Measurements from ENCODE around the gene SPTBN1. TPM values are rescaled to one million over a fixed set of nuclear protein-coding genes. Genes with fewer than 3 reads are reported as not detected.

The SPTBN1 gene
- total and polyA plus RNA-seq, 2 experiments from 2014 or later = 122 to 341 TPM

DNA sequence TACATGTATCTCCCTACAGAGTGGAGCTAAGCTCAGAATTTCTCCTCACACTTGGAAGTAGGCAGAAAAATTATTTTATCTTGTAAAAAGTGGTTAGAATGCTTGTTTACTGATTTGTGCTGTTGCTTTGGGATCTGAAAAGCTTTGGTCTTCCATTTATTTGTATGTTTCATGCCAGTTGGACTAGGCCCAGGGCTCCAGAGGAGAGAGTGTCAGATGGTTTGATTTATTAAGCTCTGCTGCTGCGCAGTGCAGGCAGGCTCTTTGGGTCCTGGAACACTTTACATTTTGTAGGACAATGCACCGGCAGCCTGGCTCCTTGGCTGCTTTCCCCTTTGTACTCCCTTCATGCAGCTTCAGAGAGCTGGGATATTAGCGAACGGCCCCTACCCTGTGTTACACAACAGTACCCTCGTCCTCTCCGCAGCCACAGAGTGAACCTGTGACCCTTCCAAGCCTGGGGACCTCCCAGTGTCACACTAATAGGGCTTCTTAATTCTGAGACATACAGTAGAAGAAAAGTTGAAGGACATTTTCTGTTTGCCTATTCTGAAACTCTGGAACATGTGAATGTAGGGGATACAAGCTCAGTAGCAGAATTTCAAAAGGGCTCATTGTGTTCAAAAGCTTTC is 210.6 kb downstream of the SPTBN1 start:
- Histone ChIP-seq H3K4me1 (ENCODE audit: insufficient read depth) (peaks cover 49% of the 10 kb centered on the region), H3K27ac (peak overlapping the region; percentile 75), H2AFZ (no peak overlapping the region), H3K4me3 (no peak overlapping the region), H3K4me2 (peak overlapping the region; percentile 34), H3K79me2 (peaks cover 9% of the 10 kb centered on the region), H3K27me3 (no peaks in the 10 kb centered on the region), H4K20me1 (ENCODE audit: insufficient read depth, poor library complexity, severe bottlenecking) (no peaks in the 10 kb centered on the region), H3K9me2 (replicated peaks; ENCODE audit: insufficient read depth) (no peaks in the 10 kb centered on the region), H3K9me3 (ENCODE audit: low read depth) (no peaks in the 10 kb centered on the region), H3K36me3 (replicated peaks; ENCODE audit: insufficient read depth, low read depth) (no peaks in the 10 kb centered on the region)
- TF ChIP-seq EZH2 (IDR thresholded peaks at IDR 0.05; ENCODE audit: borderline replicate concordance) (no peak), EZH2phosphoT487 (IDR thresholded peaks at IDR 0.05; ENCODE audit: low read depth, severe bottlenecking, unreplicated experiment) (no peak), CTCF (IDR thresholded peaks at IDR 0.05; ENCODE audit: poor library complexity) (no peak)
- 57% methylated on average over 6 of the region's 6 CpGs for WGBS (ENCODE audit: low lambda C conversion rate, missing lambda C conversion rate)
- DNase-seq (ENCODE audit: low spot score) = peak; percentile 63

DNA sequence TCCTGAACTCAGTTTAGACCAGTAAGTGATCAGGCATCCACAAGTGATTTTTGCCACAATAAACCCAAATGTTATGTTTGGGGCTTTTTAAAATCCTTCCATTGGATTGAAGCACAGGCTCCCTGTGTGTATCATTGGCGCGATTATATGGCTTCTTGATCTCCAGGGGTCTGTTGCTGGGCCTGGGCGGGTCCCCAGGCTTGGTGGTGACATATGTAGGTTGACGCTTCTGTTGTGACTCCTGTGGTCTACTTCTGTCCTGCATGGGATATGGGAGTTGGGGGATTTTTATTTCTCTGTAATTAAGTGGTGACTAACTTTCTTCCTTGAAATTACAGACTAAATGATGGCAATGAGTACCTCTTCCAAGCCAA is 211.1 kb downstream of the SPTBN1 start:
- H3K27ac ChIP-seq = peak overlapping the region; percentile 75
- no peak overlapping the region for H2AFZ ChIP-seq
- H3K4me3 ChIP-seq = no peak overlapping the region
- peak overlapping the region; percentile 15 for H3K4me2 ChIP-seq
- no peaks in the 10 kb centered on the region for H4K20me1 ChIP-seq (ENCODE audit: insufficient read depth, poor library complexity, severe bottlenecking)
- peaks cover 54% of the 10 kb centered on the region for H3K4me1 ChIP-seq (ENCODE audit: insufficient read depth)
- H3K79me2 ChIP-seq = peaks cover 9% of the 10 kb centered on the region
- no peaks in the 10 kb centered on the region for H3K27me3 ChIP-seq
- WGBS (ENCODE audit: low lambda C conversion rate, missing lambda C conversion rate) = 98% methylated on average over 4 of the region's 4 CpGs
- H3K9me2 ChIP-seq (replicated peaks; ENCODE audit: insufficient read depth) = no peaks in the 10 kb centered on the region
- H3K36me3 ChIP-seq (replicated peaks; ENCODE audit: insufficient read depth, low read depth) = no peaks in the 10 kb centered on the region
- DNase-seq (ENCODE audit: low spot score) = no peak
- no peaks in the 10 kb centered on the region for H3K9me3 ChIP-seq (ENCODE audit: low read depth)
- TF ChIP-seq EZH2 (IDR thresholded peaks at IDR 0.05; ENCODE audit: borderline replicate concordance) (no peak), CTCF (IDR thresholded peaks at IDR 0.05; ENCODE audit: poor library complexity) (no peak), EZH2phosphoT487 (IDR thresholded peaks at IDR 0.05; ENCODE audit: low read depth, severe bottlenecking, unreplicated experiment) (no peak)

DNA sequence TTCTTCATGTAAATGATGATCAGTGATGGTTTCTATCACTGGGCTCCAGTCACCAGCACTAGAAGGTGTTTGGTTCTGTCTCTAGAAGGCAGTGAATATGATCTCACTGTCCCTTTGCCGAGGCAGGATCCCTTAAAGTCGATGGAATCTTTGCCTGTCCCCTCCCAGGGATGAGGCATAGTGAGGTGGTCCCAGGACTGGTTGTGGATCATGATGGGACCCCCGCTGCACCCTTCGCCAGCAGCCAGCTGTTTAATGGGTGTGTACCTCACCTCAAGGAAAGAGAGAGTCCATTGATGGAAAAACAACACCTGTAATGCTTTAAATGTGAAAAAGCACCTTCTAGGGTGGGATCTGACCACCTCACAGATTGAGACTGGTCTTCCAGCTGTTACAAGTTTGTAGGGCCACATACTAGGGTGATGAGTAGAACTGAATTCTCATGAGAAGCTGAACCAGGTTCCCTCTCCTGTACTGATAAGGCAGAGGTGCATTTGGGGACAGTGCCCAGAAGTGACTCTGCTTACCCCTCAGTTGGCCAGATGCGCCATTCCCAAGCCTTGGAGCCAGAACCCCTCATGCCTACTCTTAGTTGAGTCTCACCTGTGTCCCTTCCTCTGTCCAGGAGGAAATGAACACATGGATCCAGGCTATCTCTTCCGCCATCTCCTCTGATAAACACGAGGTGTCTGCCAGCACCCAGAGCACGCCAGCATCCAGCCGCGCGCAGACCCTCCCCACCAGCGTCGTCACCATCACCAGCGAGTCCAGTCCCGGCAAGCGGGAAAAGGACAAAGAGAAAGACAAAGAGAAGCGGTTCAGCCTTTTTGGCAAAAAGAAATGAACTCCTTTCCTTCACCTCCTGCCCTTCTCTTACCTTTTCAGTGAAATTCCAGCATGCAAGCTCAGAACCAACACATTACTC is 211.9 kb downstream of the SPTBN1 start:
- Histone ChIP-seq H3K9me3 (ENCODE audit: low read depth) (no peaks in the 10 kb centered on the region), H3K9me2 (replicated peaks; ENCODE audit: insufficient read depth) (no peaks in the 10 kb centered on the region), H3K4me1 (ENCODE audit: insufficient read depth) (peaks cover 58% of the 10 kb centered on the region), H3K4me3 (no peak overlapping the region), H4K20me1 (ENCODE audit: insufficient read depth, poor library complexity, severe bottlenecking) (no peaks in the 10 kb centered on the region), H3K27me3 (no peaks in the 10 kb centered on the region), H2AFZ (no peak overlapping the region), H3K36me3 (replicated peaks; ENCODE audit: insufficient read depth, low read depth) (no peaks in the 10 kb centered on the region), H3K4me2 (no peak overlapping the region), H3K27ac (peak overlapping the region; percentile 75), H3K79me2 (peaks cover 5% of the 10 kb centered on the region)
- TF ChIP-seq EZH2 (IDR thresholded peaks at IDR 0.05; ENCODE audit: borderline replicate concordance) (no peak), CTCF (IDR thresholded peaks at IDR 0.05; ENCODE audit: poor library complexity) (no peak), EZH2phosphoT487 (IDR thresholded peaks at IDR 0.05; ENCODE audit: low read depth, severe bottlenecking, unreplicated experiment) (no peak)
- 96% methylated on average over 17 of the region's 17 CpGs for WGBS (ENCODE audit: low lambda C conversion rate, missing lambda C conversion rate)
- DNase-seq (ENCODE audit: low spot score) = no peak
